ENCODE data around the gene PLPP4. TPM values are rescaled to one million over a fixed set of nuclear protein-coding genes. Genes with fewer than 3 reads are reported as not detected.

The PLPP4 gene
- total RNA-seq, 6 experiments from 2014 or later = 12.2 to 31.1 (median 16.9) TPM

GRCh38 chr10:120599200-120599724 is 142.2 kb downstream of the PLPP4 start:
- Mint-ChIP-seq H3K27ac (no peak overlapping the region), H3K36me3 (ENCODE audit: low read depth) (peaks cover 9% of the 10 kb centered on the region; the same call in 1 of the 2 replicates), H3K4me3 (no peak overlapping the region), H3K4me1 (ENCODE audit: low read depth) (peaks cover 11% of the 10 kb centered on the region; the same call in 1 of the 2 replicates), H3K27me3 (ENCODE audit: insufficient read depth) (peaks cover 2% of the 10 kb centered on the region; the same call in 1 of the 2 replicates), H3K9me3 (peaks cover 12% of the 10 kb centered on the region; the same call in 1 of the 2 replicates)
- no peak for TF ChIP-seq CTCF (IDR thresholded peaks at IDR 0.05)
- no peak for DNase-seq

- peaks cover 9% of the 10 kb centered on the region; the same call in 1 of the 2 replicates for H3K36me3 Mint-ChIP-seq (ENCODE audit: low read depth)
- H3K27ac Mint-ChIP-seq = no peak overlapping the region
- DNase-seq = peak; percentile 2
- H3K9me3 Mint-ChIP-seq = peaks cover 12% of the 10 kb centered on the region; the same call in 1 of the 2 replicates
- H3K4me1 Mint-ChIP-seq (ENCODE audit: low read depth) = peaks cover 11% of the 10 kb centered on the region; the same call in 1 of the 2 replicates
- peak; percentile 75 for TF ChIP-seq CTCF (IDR thresholded peaks at IDR 0.05)
- H3K27me3 Mint-ChIP-seq (ENCODE audit: insufficient read depth) = peaks cover 2% of the 10 kb centered on the region; the same call in 1 of the 2 replicates
- H3K4me3 Mint-ChIP-seq = no peak overlapping the region
These were observed 144.0 kb downstream of the PLPP4 start for GRCh38 chr10:120600871-120601649.

- no peak for DNase-seq
- H3K27me3 Mint-ChIP-seq (ENCODE audit: insufficient read depth) = peaks cover 2% of the 10 kb centered on the region; the same call in 1 of the 2 replicates
- no peak overlapping the region for H3K4me3 Mint-ChIP-seq
- peaks cover 9% of the 10 kb centered on the region; the same call in 1 of the 2 replicates for H3K36me3 Mint-ChIP-seq (ENCODE audit: low read depth)
- H3K9me3 Mint-ChIP-seq = peaks cover 12% of the 10 kb centered on the region; the same call in 1 of the 2 replicates
- H3K27ac Mint-ChIP-seq = no peak overlapping the region
- TF ChIP-seq CTCF (IDR thresholded peaks at IDR 0.05) = no peak
- peaks cover 19% of the 10 kb centered on the region for H3K4me1 Mint-ChIP-seq (ENCODE audit: low read depth)
These were observed 145.0 kb downstream of the PLPP4 start for GRCh38 chr10:120601999-120602398.

- Mint-ChIP-seq H3K36me3 (ENCODE audit: low read depth) (peaks cover 9% of the 10 kb centered on the region; the same call in 1 of the 2 replicates), H3K27me3 (ENCODE audit: insufficient read depth) (no peaks in the 10 kb centered on the region; the same call in 1 of the 2 replicates), H3K9me3 (peaks cover 12% of the 10 kb centered on the region; the same call in 1 of the 2 replicates), H3K4me3 (no peak overlapping the region), H3K27ac (no peak overlapping the region), H3K4me1 (ENCODE audit: low read depth) (peaks cover 34% of the 10 kb centered on the region)
- TF ChIP-seq CTCF (IDR thresholded peaks at IDR 0.05) = no peak
- DNase-seq = no peak
These were observed 148.4 kb downstream of the PLPP4 start for GRCh38 chr10:120605410-120605809.

GRCh38 chr10:120606051-120606764 is 149.2 kb downstream of the PLPP4 start:
- Mint-ChIP-seq H3K27me3 (ENCODE audit: insufficient read depth) (no peaks in the 10 kb centered on the region; the same call in 1 of the 2 replicates), H3K27ac (no peak overlapping the region), H3K4me1 (ENCODE audit: low read depth) (peaks cover 30% of the 10 kb centered on the region), H3K9me3 (peaks cover 12% of the 10 kb centered on the region; the same call in 1 of the 2 replicates), H3K36me3 (ENCODE audit: low read depth) (peaks cover 9% of the 10 kb centered on the region; the same call in 1 of the 2 replicates), H3K4me3 (no peak overlapping the region)
- TF ChIP-seq CTCF (IDR thresholded peaks at IDR 0.05) = peak; percentile 29
- DNase-seq = no peak

Measured in HFFc6 (cell line).